Neural cell (in vitro differentiated cells): ENCODE results near the gene STT3B. TPM values are rescaled to one million over a fixed set of nuclear protein-coding genes. Genes with fewer than 3 reads are reported as not detected.

ENCODE experiments used
- H2AFZ ChIP-seq: fragments of 200-600, 300-800 bp; sonication (generic), shearing (Covaris generic); 2 replicates; pipeline ENCODE4 v1.6.0; 2014; ENCODE audit warnings: low read depth, mild to moderate bottlenecking, antibody characterized with exemption, low read length, moderate library complexity
- H3F3A ChIP-seq: fragments of 200-600 bp; shearing (Covaris generic); 2 replicates; pipeline ENCODE4 v1.6.1; 2016; ENCODE audit warnings: mild to moderate bottlenecking, moderate library complexity, mixed read lengths, antibody characterized with exemption, low read length; ENCODE audit not compliant: insufficient read depth, poor library complexity, severe bottlenecking
- H3K27ac ChIP-seq: fragments of 200-600, 300-800 bp; sonication (generic), shearing (Covaris generic); 2 replicates; pipeline ENCODE4 v1.5.1; 2014; ENCODE audit warnings: mild to moderate bottlenecking, low read length, moderate library complexity
- H3K27me3 ChIP-seq: fragments of 300-800, 200-600 bp; sonication (generic), shearing (Covaris generic); 2 replicates; pipeline ENCODE4 v1.6.0; 2014; ENCODE audit warnings: mild to moderate bottlenecking, low read depth, low read length, moderate library complexity; ENCODE audit not compliant: insufficient read depth
- H3K36me3 ChIP-seq: fragments of 300-800, 200-600 bp; sonication (generic), shearing (Covaris generic); 2 replicates; pipeline ENCODE4 v1.5.1; 2014; ENCODE audit warnings: mild to moderate bottlenecking, antibody characterized with exemption, low read length, moderate library complexity; ENCODE audit not compliant: insufficient read depth
- H3K4me2 ChIP-seq: fragments of 300-800, 200-600 bp; sonication (generic), shearing (Covaris generic); 2 replicates; pipeline ENCODE4 v1.6.0; 2014; ENCODE audit warnings: mild to moderate bottlenecking, low read length
- H3K4me3 ChIP-seq: fragments of 300-800, 200-600 bp; sonication (generic), shearing (Covaris generic); 2 replicates; pipeline ENCODE4 v1.5.1; 2014; ENCODE audit warnings: mild to moderate bottlenecking, low read length, moderate library complexity
- H3K79me2 ChIP-seq: fragments of 200-600 bp; shearing (Covaris generic); replicated peaks from 2 replicates; pipeline ENCODE4 v1.6.0; 2014; ENCODE audit warnings: mild to moderate bottlenecking, low read length, moderate library complexity; ENCODE audit not compliant: insufficient read depth
- H3K9ac ChIP-seq: fragments of 300-800, 200-600 bp; sonication (generic), shearing (Covaris generic); 2 replicates; pipeline ENCODE4 v1.6.1; 2016; ENCODE audit warnings: mild to moderate bottlenecking, low read length, mixed read lengths
- H3K9me2 ChIP-seq: fragments of 200-600 bp; shearing (Covaris generic); 2 replicates; pipeline ENCODE4 v1.6.1; 2016; ENCODE audit warnings: mild to moderate bottlenecking, low read length, mixed read lengths; ENCODE audit not compliant: insufficient read depth
- H3K9me3 ChIP-seq: fragments of 200-600, 300-800 bp; sonication (generic), shearing (Covaris generic); 2 replicates; pipeline ENCODE4 v1.6.1; 2016; ENCODE audit warnings: mild to moderate bottlenecking, mixed run types, low read length, moderate library complexity, mixed read lengths
- H4K20me1 ChIP-seq: fragments of 200-600 bp; shearing (Covaris generic); 2 replicates; pipeline ENCODE4 v1.6.1; 2016; ENCODE audit warnings: mild to moderate bottlenecking, mixed run types; ENCODE audit not compliant: insufficient read depth
- CTCF ChIP-seq: fragments of 450-650 bp; IDR thresholded peaks from 2 replicates; pipeline ENCODE4 v1.5.1; 2014; ENCODE audit warnings: antibody characterized with exemption, mild to moderate bottlenecking, moderate library complexity; ENCODE audit not compliant: poor library complexity, severe bottlenecking
- EP300 ChIP-seq: fragments of 450-650 bp; conservative IDR thresholded peaks from 2 replicates; pipeline ENCODE4 v1.6.1; 2014; ENCODE audit warnings: antibody characterized with exemption, mild to moderate bottlenecking, moderate library complexity; ENCODE audit not compliant: poor library complexity, severe bottlenecking
- EZH2 ChIP-seq: fragments of 200-600, 300-800 bp; shearing (Covaris generic), sonication (generic); IDR thresholded peaks from 2 replicates; pipeline ENCODE4 v1.6.1; 2014; ENCODE audit warnings: antibody characterized with exemption, low read length, borderline replicate concordance, mild to moderate bottlenecking; ENCODE audit not compliant: insufficient read depth, poor library complexity, severe bottlenecking
- MXI1 ChIP-seq: fragments of 450-650 bp; conservative IDR thresholded peaks from 2 replicates; pipeline ENCODE4 v1.6.1; 2014; ENCODE audit warnings: antibody characterized with exemption, mild to moderate bottlenecking; ENCODE audit not compliant: poor library complexity, severe bottlenecking
- POLR2AphosphoS5 ChIP-seq: IDR thresholded peaks from 2 replicates; pipeline ENCODE4 v1.6.1; 2012
- RAD21 ChIP-seq: fragments of 450-650 bp; conservative IDR thresholded peaks from 2 replicates; pipeline ENCODE4 v1.6.1; 2014; ENCODE audit warnings: antibody characterized with exemption, mild to moderate bottlenecking, moderate library complexity
- REST ChIP-seq: IDR thresholded peaks from 2 replicates; pipeline ENCODE4 v1.6.1; 2012; ENCODE audit warnings: borderline replicate concordance
- SMC3 ChIP-seq: fragments of 450-650 bp; conservative IDR thresholded peaks from 2 replicates; pipeline ENCODE4 v1.6.1; 2014; ENCODE audit warnings: antibody characterized with exemption, mild to moderate bottlenecking, moderate library complexity; ENCODE audit not compliant: poor library complexity
- TAF1 ChIP-seq: IDR thresholded peaks from 2 replicates; pipeline ENCODE4 v1.6.1; 2012; ENCODE audit warnings: low read depth
- polyA plus RNA-seq: library from polyadenylated mRNA; depleted of rRNA; stranded (reverse); fragments of >200 nt; gene quantifications from 2 replicates; pipeline ENCODE4 v1.2.3, GENCODE V29; 2014

Gene STT3B
- polyA plus RNA-seq, 1 donor from 2014 or later = 100 TPM

- Histone ChIP-seq H2AFZ (no peak overlapping the region), H4K20me1 (no peaks in the 10 kb centered on the region), H3K4me2 (no peak overlapping the region), H3K36me3 (no peaks in the 10 kb centered on the region), H3K4me3 (no peak overlapping the region), H3K9me2 (no peaks in the 10 kb centered on the region), H3K9me3 (no peaks in the 10 kb centered on the region), H3K79me2 (no peaks in the 10 kb centered on the region), H3K27me3 (no peaks in the 10 kb centered on the region), H3F3A (no peaks in the 10 kb centered on the region), H3K9ac (no peak overlapping the region), H3K27ac (no peak overlapping the region)
- TF ChIP-seq RAD21 = no peak
- no peak for TF ChIP-seq EZH2
- no peak for TF ChIP-seq MXI1
- no peak for TF ChIP-seq EP300
- no peak for TF ChIP-seq POLR2AphosphoS5
- no peak for TF ChIP-seq REST
- TF ChIP-seq TAF1 = no peak
- no peak for TF ChIP-seq CTCF
Measured at GRCh38 chr3:31676556-31676955, 143.8 kb downstream of the STT3B start.

GRCh38 chr3:31680072-31680870 is 147.5 kb downstream of the STT3B start:
- Histone ChIP-seq H3K36me3 (no peaks in the 10 kb centered on the region), H3K27me3 (no peaks in the 10 kb centered on the region), H2AFZ (no peak overlapping the region), H3K9me2 (no peaks in the 10 kb centered on the region), H4K20me1 (no peaks in the 10 kb centered on the region), H3K4me2 (no peak overlapping the region), H3K4me3 (no peak overlapping the region), H3F3A (no peaks in the 10 kb centered on the region), H3K9me3 (no peaks in the 10 kb centered on the region), H3K27ac (no peak overlapping the region), H3K79me2 (no peaks in the 10 kb centered on the region), H3K9ac (no peak overlapping the region)
- TF ChIP-seq SMC3 (no peak), CTCF (no peak), RAD21 (no peak), EP300 (no peak), POLR2AphosphoS5 (no peak), EZH2 (no peak), MXI1 (no peak), TAF1 (no peak), REST (no peak)
